Breast epithelium (tissue), 4 donors: ENCODE measurements around the gene C3. TPM values are rescaled to one million over a fixed set of nuclear protein-coding genes. Genes with fewer than 3 reads are reported as not detected.
"Not testable (repeated sequence)": the region's sequence is repeated elsewhere in the genome, so short reads cannot be mapped to it uniquely, and the experiment has no call there.

Source experiments
- DNase-seq, 2 donors: peaks; one replicate each; pipeline ENCODE4 v3.0.0-alpha.2; 2019; ENCODE audit warnings: low spot score in 2 of 2
- H3K27ac ChIP-seq, 2 donors: fragments of 200-600 bp; sonication (generic) in 1 of 2; one replicate each; pipeline ENCODE4 v1.5.1; 2016 to 2019; ENCODE audit warnings: mild to moderate bottlenecking in 1 of 2
- H3K27me3 ChIP-seq, 2 donors: fragments of 200-600 bp; sonication (generic) in 1 of 2; one replicate each; pipeline versions ENCODE4 v1.5.1 to v1.6.0; 2017 to 2019; ENCODE audit warnings: control low read depth in 1 of 2, mild to moderate bottlenecking in 1 of 2
- H3K36me3 ChIP-seq: fragments of 200-600 bp; one replicate; pipeline ENCODE4 v1.5.1; 2019
- H3K4me1 ChIP-seq, 2 donors: fragments of 200-600 bp; sonication (generic); one replicate each; pipeline ENCODE4 v1.5.1; 2016 to 2019; ENCODE audit warnings: control low read depth in 1 of 2
- H3K4me3 ChIP-seq, 3 donors: fragments of 200-600 bp; sonication (generic); 1 replicate in 2 of 3; 2 replicates in 1 of 3; pipeline ENCODE4 v1.5.1; 2016 to 2019; ENCODE audit warnings: mild to moderate bottlenecking in 3 of 3, moderate library complexity in 2 of 3
- H3K9me3 ChIP-seq, 2 donors: fragments of 200-600 bp; sonication (generic) in 1 of 2; one replicate each; pipeline ENCODE4 v1.5.1; 2016 to 2019; ENCODE audit warnings: control low read depth in 1 of 2
- POLR2A ChIP-seq: fragments of 450-650 bp; IDR thresholded peaks from one replicate; pipeline ENCODE4 v1.6.1; 2016; ENCODE audit warnings: antibody characterized with exemption, mild to moderate bottlenecking, moderate library complexity
- POLR2AphosphoS5 ChIP-seq, 3 donors: sonication (generic); formaldehyde crosslinking; IDR thresholded peaks; one replicate each; pipeline ENCODE4 v1.6.1; 2017; ENCODE audit warnings: antibody characterized with exemption in 3 of 3
- intact Hi-C: fragments of 100-400 bp; cut with DNase I; formaldehyde crosslinking; loops from one replicate; pipeline ENCODE4 v1.15.1; 2023; ENCODE audit warnings: low total_unique reads
- total RNA-seq, 3 donors: library from RNA; depleted of rRNA; stranded (reverse); fragments of >200 nt; gene quantifications; one replicate each; pipeline ENCODE4 v1.1.0, GENCODE V29; 2016
- TF ChIP-seq, protein P1 (sequence below), 3 donors: fragments of 450-650 bp; IDR thresholded peaks; one replicate each; pipeline ENCODE4 v1.5.1; 2016 to 2017; ENCODE audit warnings: antibody characterized with exemption in 3 of 3, mild to moderate bottlenecking in 3 of 3, moderate library complexity in 3 of 3

C3 gene
- total RNA-seq, 3 donors from 2014 or later: 856 to 1,298 (median 1,115) TPM

DNA sequence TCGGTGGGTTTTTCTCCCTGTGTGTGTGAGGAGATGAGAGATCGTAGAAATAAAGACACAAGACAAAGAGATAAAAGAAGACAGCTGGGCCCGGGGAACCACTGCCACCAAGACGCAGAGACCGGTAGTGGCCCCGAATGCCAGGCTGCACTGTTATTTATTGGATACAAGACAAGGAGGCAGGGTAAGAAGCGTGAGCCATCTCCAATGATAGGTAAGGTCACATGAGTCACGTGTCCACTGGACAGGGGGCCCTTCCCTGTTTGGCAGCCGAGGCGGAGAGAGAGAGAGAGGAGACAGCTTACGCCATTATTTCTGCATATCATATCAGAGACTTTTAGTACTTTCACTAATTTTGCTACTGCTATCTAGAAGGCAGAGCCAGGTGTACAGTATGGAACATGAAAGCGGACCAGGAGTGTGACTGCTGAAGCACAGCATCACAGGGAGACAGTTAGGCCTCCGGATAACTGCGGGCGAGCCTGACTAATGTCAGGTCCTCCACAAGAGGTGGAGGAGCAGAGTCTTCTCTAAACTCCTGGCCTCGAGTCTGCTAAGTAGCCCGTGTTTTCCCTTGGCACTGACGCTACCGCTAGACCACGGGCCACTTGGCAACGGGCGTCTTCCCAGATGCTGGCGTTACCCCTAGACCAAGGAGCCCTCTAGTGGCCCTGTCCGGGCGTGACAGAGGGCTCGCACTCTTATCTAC, 87.5 kb downstream of the C3 start:
- TF ChIP-seq, protein P1, sequence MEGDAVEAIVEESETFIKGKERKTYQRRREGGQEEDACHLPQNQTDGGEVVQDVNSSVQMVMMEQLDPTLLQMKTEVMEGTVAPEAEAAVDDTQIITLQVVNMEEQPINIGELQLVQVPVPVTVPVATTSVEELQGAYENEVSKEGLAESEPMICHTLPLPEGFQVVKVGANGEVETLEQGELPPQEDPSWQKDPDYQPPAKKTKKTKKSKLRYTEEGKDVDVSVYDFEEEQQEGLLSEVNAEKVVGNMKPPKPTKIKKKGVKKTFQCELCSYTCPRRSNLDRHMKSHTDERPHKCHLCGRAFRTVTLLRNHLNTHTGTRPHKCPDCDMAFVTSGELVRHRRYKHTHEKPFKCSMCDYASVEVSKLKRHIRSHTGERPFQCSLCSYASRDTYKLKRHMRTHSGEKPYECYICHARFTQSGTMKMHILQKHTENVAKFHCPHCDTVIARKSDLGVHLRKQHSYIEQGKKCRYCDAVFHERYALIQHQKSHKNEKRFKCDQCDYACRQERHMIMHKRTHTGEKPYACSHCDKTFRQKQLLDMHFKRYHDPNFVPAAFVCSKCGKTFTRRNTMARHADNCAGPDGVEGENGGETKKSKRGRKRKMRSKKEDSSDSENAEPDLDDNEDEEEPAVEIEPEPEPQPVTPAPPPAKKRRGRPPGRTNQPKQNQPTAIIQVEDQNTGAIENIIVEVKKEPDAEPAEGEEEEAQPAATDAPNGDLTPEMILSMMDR (IDR thresholded peaks at IDR 0.05): peak in 2 of 3 donors; percentile 42 to 46
- H3K27me3 ChIP-seq, H3K4me3 ChIP-seq, H3K27ac ChIP-seq, intact Hi-C loops, H3K9me3 ChIP-seq, H3K4me1 ChIP-seq, H3K36me3 ChIP-seq: not testable (repeated sequence)
- DNase-seq: peak in 1 of 2 donors; percentile 37

DNA sequence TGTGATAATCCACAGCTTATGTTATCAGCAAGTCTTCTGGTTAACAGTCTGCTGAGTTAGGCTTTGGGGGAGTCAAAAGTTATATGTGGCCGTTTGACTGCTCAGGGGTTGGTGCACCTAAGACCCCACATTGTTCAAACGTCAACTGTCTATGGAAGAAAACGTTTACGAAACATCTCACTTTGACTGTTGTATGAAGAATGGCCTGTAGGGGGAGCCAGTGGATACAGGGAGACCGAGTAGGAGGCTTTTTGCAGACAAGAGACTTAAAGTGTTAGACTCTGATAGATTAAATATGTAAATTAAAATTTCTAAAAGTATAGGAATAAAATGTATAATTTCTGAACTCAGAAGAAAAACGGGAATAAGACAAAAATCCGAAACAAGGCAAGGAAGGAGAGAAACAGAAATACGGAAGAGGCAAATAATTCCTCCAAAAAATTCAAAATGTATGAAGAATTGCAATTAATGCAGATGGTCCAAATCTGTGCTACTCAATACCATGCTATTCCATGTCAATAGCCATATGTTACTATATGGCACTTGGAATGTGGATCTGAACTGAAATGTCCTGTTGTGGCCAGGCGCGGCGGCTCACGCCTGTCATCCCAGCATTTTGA, 88.3 kb downstream of the C3 start:
- Histone ChIP-seq H3K27ac (no peak overlapping the region), H3K4me1 (no peaks in the 10 kb centered on the region), H3K27me3 (no peaks in the 10 kb centered on the region), H3K9me3 (no peaks in the 10 kb centered on the region), H3K36me3 (no peaks in the 10 kb centered on the region), H3K4me3 (no peak overlapping the region)
- TF ChIP-seq, protein P1 (IDR thresholded peaks at IDR 0.05): peak; percentile 70 to 84 (median 77)
- no peak for TF ChIP-seq POLR2AphosphoS5 (IDR thresholded peaks at IDR 0.05)
- no peak for TF ChIP-seq POLR2A
- DNase-seq: peak in 1 of 2 donors; percentile 52
- intact Hi-C loops: no loop called here

Other genes starting within 250 kb of the C3 start
- 1 to 10 TPM; 1.3 to 3.2 (median 2.5) TPM for gene DENND1C, start 238.9 kb downstream of the C3 start, total RNA-seq
- gene TUBB4A, start 218.3 kb downstream of the C3 start, total RNA-seq: under 1 TPM in 1 of 3 donors, not detected in 2; 0.48 TPM
- 1 to 10 TPM in 1 of 3 donors, under 1 TPM in 2; 0.33 to 1.6 (median 0.44) TPM for gene TNFSF9, start 189.6 kb downstream of the C3 start, total RNA-seq
- gene CD70, start 129.5 kb downstream of the C3 start, total RNA-seq: not detected
- 1 to 10 TPM in 2 of 3 donors, under 1 TPM in 1; 0.96 to 8.3 (median 2.9) TPM for gene TNFSF14, start 50.5 kb downstream of the C3 start, total RNA-seq
- 10 to 100 TPM; 62.9 to 98.1 (median 78.0) TPM for gene GPR108, start 16.9 kb upstream of the C3 start, total RNA-seq
- 10 to 100 TPM; 56.9 to 98.1 (median 87.5) TPM for gene TRIP10, start 19.0 kb upstream of the C3 start, total RNA-seq
- gene SH2D3A, start 46.8 kb upstream of the C3 start, total RNA-seq: 10 to 100 TPM in 2 of 3 donors, under 1 TPM in 1; 0.96 to 38.2 (median 18.4) TPM
- gene VAV1, start 52.1 kb upstream of the C3 start, total RNA-seq: 10 to 100 TPM in 1 of 3 donors, 1 to 10 TPM in 2; 6.6 to 10.2 (median 8.5) TPM
- under 1 TPM in 2 of 3 donors, not detected in 1; 0.33 to 0.44 TPM for gene ADGRE1, start 166.9 kb upstream of the C3 start, total RNA-seq